Liver (tissue), 9 donors: ENCODE measurements around the gene MELK. TPM values are rescaled to one million over a fixed set of nuclear protein-coding genes. Genes with fewer than 3 reads are reported as not detected.

Experiments
- DNase-seq: peaks from one replicate; pipeline ENCODE4 v3.0.0-alpha.2; 2017; ENCODE audit warnings: low spot score
- H3K27ac ChIP-seq, 2 donors: one replicate each; pipeline ENCODE4 v1.7.0; 2013; ENCODE audit warnings: inconsistent platforms in 2 of 2, low read length in 2 of 2, control low read depth in 1 of 2, low read depth in 1 of 2, mild to moderate bottlenecking in 1 of 2
- H3K27me3 ChIP-seq, 4 donors: one replicate each; pipeline versions ENCODE4 v1.6.1 to v1.7.0; 2013; ENCODE audit warnings: low read length in 3 of 4, inconsistent platforms in 1 of 4, mild to moderate bottlenecking in 1 of 4, moderate library complexity in 1 of 4; ENCODE audit not compliant: control insufficient read depth in 4 of 4, insufficient read depth in 4 of 4
- H3K36me3 ChIP-seq, 4 donors: one replicate each; pipeline versions ENCODE4 v1.6.1 to v1.7.0; 2013; ENCODE audit warnings: low read length in 3 of 4, mild to moderate bottlenecking in 3 of 4, low read depth in 1 of 4, moderate library complexity in 1 of 4; ENCODE audit not compliant: control insufficient read depth in 4 of 4, insufficient read depth in 3 of 4
- H3K4me1 ChIP-seq, 4 donors: one replicate each; pipeline versions ENCODE4 v1.6.1 to v1.7.0; 2013; ENCODE audit warnings: low read length in 3 of 4, mild to moderate bottlenecking in 3 of 4, moderate library complexity in 1 of 4; ENCODE audit not compliant: control insufficient read depth in 4 of 4, insufficient read depth in 4 of 4
- H3K4me3 ChIP-seq, 3 donors: one replicate each; pipeline versions ENCODE4 v1.6.1 to v1.7.0; 2013; ENCODE audit warnings: low read length in 3 of 3, control low read depth in 1 of 3, low read depth in 1 of 3, mild to moderate bottlenecking in 1 of 3
- H3K9ac ChIP-seq, 2 donors: one replicate each; pipeline ENCODE4 v1.7.0; 2013; ENCODE audit warnings: low read length in 2 of 2, mild to moderate bottlenecking in 2 of 2, moderate library complexity in 2 of 2, control low read depth in 1 of 2, low read depth in 1 of 2
- H3K9me3 ChIP-seq, 4 donors: one replicate each; pipeline versions ENCODE4 v1.6.1 to v1.7.0; 2013; ENCODE audit warnings: low read length in 3 of 4; ENCODE audit not compliant: control insufficient read depth in 4 of 4
- ATF3 ChIP-seq: IDR thresholded peaks from 2 replicates; pipeline ENCODE4 v1.6.1; 2016; ENCODE audit warnings: antibody characterized with exemption
- CTCF ChIP-seq: fragments of 150-350 bp; IDR thresholded peaks from 2 replicates; pipeline ENCODE4 v1.5.1; 2017; ENCODE audit warnings: improper control_type of control experiment, low read depth, low read length; ENCODE audit not compliant: missing input control
- EGR1 ChIP-seq, 2 donors: IDR thresholded peaks; 2 replicates each; pipeline ENCODE4 v1.6.1; 2016 to 2018; ENCODE audit warnings: antibody characterized with exemption in 2 of 2, low read depth in 2 of 2
- FOXA1 ChIP-seq: IDR thresholded peaks from 2 replicates; pipeline ENCODE4 v1.6.1; 2016; ENCODE audit warnings: antibody characterized with exemption
- FOXA2 ChIP-seq: IDR thresholded peaks from 2 replicates; pipeline ENCODE4 v1.6.1; 2016; ENCODE audit warnings: antibody characterized with exemption
- GABPA ChIP-seq, 2 donors: IDR thresholded peaks in 1 of 2; conservative IDR thresholded peaks in 1 of 2; 2 replicates each; pipeline ENCODE4 v1.6.1; 2016; ENCODE audit warnings: antibody characterized with exemption in 2 of 2, mild to moderate bottlenecking in 1 of 2, moderate library complexity in 1 of 2
- HNF4A ChIP-seq, 2 donors: conservative IDR thresholded peaks; 2 replicates each; pipeline ENCODE4 v1.6.1; 2016; ENCODE audit warnings: antibody characterized with exemption in 2 of 2, mild to moderate bottlenecking in 2 of 2
- HNF4G ChIP-seq: IDR thresholded peaks from 2 replicates; pipeline ENCODE4 v1.6.1; 2016; ENCODE audit warnings: antibody characterized with exemption
- JUND ChIP-seq, 2 donors: IDR thresholded peaks; 2 replicates each; pipeline ENCODE4 v1.6.1; 2016; ENCODE audit warnings: antibody characterized with exemption in 2 of 2
- MAX ChIP-seq: IDR thresholded peaks from 2 replicates; pipeline ENCODE4 v1.6.1; 2016; ENCODE audit warnings: antibody characterized with exemption
- NR2F2 ChIP-seq: IDR thresholded peaks from 2 replicates; pipeline ENCODE4 v1.6.1; 2016; ENCODE audit warnings: antibody characterized with exemption
- RAD21 ChIP-seq, 2 donors: IDR thresholded peaks; 2 replicates each; pipeline ENCODE4 v1.6.1; 2016; ENCODE audit warnings: antibody characterized with exemption in 2 of 2, mild to moderate bottlenecking in 2 of 2
- REST ChIP-seq: IDR thresholded peaks from 2 replicates; pipeline ENCODE4 v1.6.1; 2016; ENCODE audit warnings: antibody characterized with exemption, mild to moderate bottlenecking
- RXRA ChIP-seq, 2 donors: IDR thresholded peaks; 2 replicates each; pipeline ENCODE4 v1.6.1; 2017 to 2018; ENCODE audit warnings: antibody characterized with exemption in 2 of 2, mild to moderate bottlenecking in 1 of 2
- SP1 ChIP-seq: IDR thresholded peaks from 2 replicates; pipeline ENCODE4 v1.6.1; 2018; ENCODE audit warnings: antibody characterized with exemption, mild to moderate bottlenecking
- TAF1 ChIP-seq: conservative IDR thresholded peaks from 2 replicates; pipeline ENCODE4 v1.6.1; 2016; ENCODE audit warnings: antibody characterized with exemption, mild to moderate bottlenecking
- YY1 ChIP-seq: IDR thresholded peaks from 2 replicates; pipeline ENCODE4 v1.6.1; 2016; ENCODE audit warnings: antibody characterized with exemption, mild to moderate bottlenecking
- ZBTB33 ChIP-seq: IDR thresholded peaks from 2 replicates; pipeline ENCODE4 v1.6.1; 2016; ENCODE audit warnings: antibody characterized with exemption
- WGBS: extraction: QIAGEN DNeasy Blood & Tissue Kit; methylation state at CpG from one replicate; pipeline ENCODE4 v1.1.7; 2013; 5-methylcytosine and 5-hydroxymethylcytosine counted together
- polyA plus RNA-seq, 2 donors: library from polyadenylated mRNA; stranded (reverse) in 1 of 2; unstranded in 1 of 2; fragments of 200-250 nt in 1 of 2; fragments of >200 nt in 1 of 2; fragmentation: Nextera tagmentation in 1 of 2; extraction: Ambion mirVana in 1 of 2; gene quantifications; one replicate each; pipeline versions ENCODE4 v1.2.1 to v1.2.3, GENCODE V29; 2013 to 2015
- total RNA-seq, 2 donors: library from RNA; depleted of rRNA; stranded (reverse); fragments of >200 nt; gene quantifications; one replicate each; pipeline ENCODE4 v1.2.3, GENCODE V29; 2014
- donor health status: healthy.
- donor health status: healthy.
- donor health status: healthy.
- donor health status: healthy.
- donor health status: healthy.

The MELK gene
- total and polyA plus RNA-seq, 4 donors = 0.08 to 19.5 (median 1.0) TPM

- 93% methylated on average over 6 of the region's 6 CpGs for WGBS
- Histone ChIP-seq H3K36me3 (no peaks in the 10 kb centered on the region), H3K27me3 (no peaks in the 10 kb centered on the region), H3K9me3 (no peaks in the 10 kb centered on the region), H3K27ac (no peak overlapping the region), H3K4me3 (no peak overlapping the region), H3K9ac (no peak overlapping the region), H3K4me1 (no peaks in the 10 kb centered on the region)
- TF ChIP-seq FOXA2 (no peak), TAF1 (no peak), SP1 (no peak), RXRA (IDR thresholded peaks at IDR 0.05) (no peak), ATF3 (no peak), FOXA1 (no peak), HNF4A (conservative IDR thresholded peaks at IDR 0.05) (no peak), YY1 (no peak), HNF4G (no peak), JUND (IDR thresholded peaks at IDR 0.05) (no peak), RAD21 (IDR thresholded peaks at IDR 0.05) (no peak), MAX (no peak), CTCF (no peak), GABPA (IDR thresholded peaks at IDR 0.05 in 1 of 2, conservative IDR thresholded peaks at IDR 0.05 in 1 of 2) (no peak), REST (no peak), ZBTB33 (no peak), NR2F2 (no peak)
- no peak for DNase-seq
Measured at GRCh38 chr9:36659500-36659899, 86.8 kb downstream of the MELK start.

- WGBS = 93% methylated on average over 1 of the region's 1 CpG
- H3K9me3 ChIP-seq = no peaks in the 10 kb centered on the region
- H3K9ac ChIP-seq = no peak overlapping the region
- no peaks in the 10 kb centered on the region for H3K27me3 ChIP-seq
- H3K27ac ChIP-seq = no peak overlapping the region
- H3K36me3 ChIP-seq = no peaks in the 10 kb centered on the region
- peaks cover 0 to 1% (median 0%) of the 10 kb centered on the region in 4 donors for H3K4me1 ChIP-seq
- TF ChIP-seq NR2F2 (no peak), HNF4G (no peak), HNF4A (conservative IDR thresholded peaks at IDR 0.05) (no peak), EGR1 (IDR thresholded peaks at IDR 0.05; ENCODE audit: low read depth in 2 of 2) (no peak), TAF1 (no peak), RXRA (IDR thresholded peaks at IDR 0.05) (no peak), FOXA1 (no peak), RAD21 (IDR thresholded peaks at IDR 0.05) (no peak), SP1 (no peak), ATF3 (no peak), MAX (no peak), GABPA (IDR thresholded peaks at IDR 0.05 in 1 of 2, conservative IDR thresholded peaks at IDR 0.05 in 1 of 2) (no peak), JUND (IDR thresholded peaks at IDR 0.05) (no peak)
- H3K4me3 ChIP-seq = no peak overlapping the region
- DNase-seq = no peak
Measured at GRCh38 chr9:36664806-36665205, 92.1 kb downstream of the MELK start.
